Thyroid gland (tissue), 4 donors: ENCODE measurements around the gene SRP19. TPM values are rescaled to one million over a fixed set of nuclear protein-coding genes. Genes with fewer than 3 reads are reported as not detected.

Experiments used
- DNase-seq, 2 donors: peaks; one replicate each; pipeline ENCODE4 v3.0.0-alpha.2; 2019
- H3K27ac ChIP-seq, 3 donors: fragments of 200-600 bp; sonication (generic); 1 replicate in 2 of 3; 2 replicates in 1 of 3; pipeline ENCODE4 v1.5.1; 2016 to 2019; ENCODE audit warnings: mild to moderate bottlenecking in 1 of 3, moderate library complexity in 1 of 3
- H3K27me3 ChIP-seq: fragments of 200-600 bp; sonication (generic); one replicate; pipeline ENCODE4 v1.5.1; 2019
- H3K36me3 ChIP-seq, 2 donors: fragments of 200-600 bp; sonication (generic); one replicate each; pipeline ENCODE4 v1.5.1; 2016 to 2019
- H3K4me1 ChIP-seq, 2 donors: fragments of 200-600 bp; sonication (generic); one replicate each; pipeline ENCODE4 v1.5.1; 2017 to 2019
- H3K4me3 ChIP-seq, 3 donors: fragments of 200-600 bp; sonication (generic); replicated peaks in 1 of 3; 1 replicate in 2 of 3; 2 replicates in 1 of 3; pipeline ENCODE4 v1.5.1; 2016; ENCODE audit warnings: mild to moderate bottlenecking in 1 of 3
- H3K9me3 ChIP-seq: fragments of 200-600 bp; sonication (generic); one replicate; pipeline ENCODE4 v1.5.1; 2017
- CTCF ChIP-seq, 6 experiments: fragments of 200-600 bp in 3 of 6; fragments of 450-650 bp in 3 of 6; sonication (generic) in 3 of 6; IDR thresholded peaks; one replicate each; pipeline ENCODE4 v1.5.1; 2016 to 2019; ENCODE audit warnings: antibody characterized with exemption in 6 of 6, mild to moderate bottlenecking in 2 of 6, inconsistent platforms in 1 of 6, moderate library complexity in 1 of 6
- POLR2A ChIP-seq, 2 donors: fragments of 450-650 bp; IDR thresholded peaks; one replicate each; pipeline ENCODE4 v1.6.1; 2017; ENCODE audit warnings: antibody characterized with exemption in 2 of 2, mild to moderate bottlenecking in 2 of 2, moderate library complexity in 1 of 2
- WGBS, 2 donors: methylation state at CpG; one replicate each; pipeline ENCODE4 v1.1.5; 2017; 5-methylcytosine and 5-hydroxymethylcytosine counted together
- intact Hi-C: fragments of 100-400 bp; cut with DNase I; formaldehyde crosslinking; loops from one replicate; pipeline ENCODE4 v1.15.1; 2023
- total RNA-seq, 4 donors: library from RNA; depleted of rRNA; stranded (reverse); fragments of >200 nt; gene quantifications; one replicate each; pipeline ENCODE4 v1.2.3, GENCODE V29; 2016

Gene SRP19
- total RNA-seq, 4 donors from 2014 or later: 54.5 to 82.6 (median 76.5) TPM

- Histone ChIP-seq H3K27me3 (no peaks in the 10 kb centered on the region), H3K9me3 (no peaks in the 10 kb centered on the region), H3K4me3 (no peak overlapping the region), H3K4me1 (peaks cover 63 to 66% of the 10 kb centered on the region in 2 donors), H3K36me3 (no peaks in the 10 kb centered on the region), H3K27ac (no peak overlapping the region)
- intact Hi-C loops: no loop called here
- no peak for DNase-seq
- 59 to 66% methylated on average over 1 of the region's 1 CpG for WGBS, 2 donors
- TF ChIP-seq CTCF (IDR thresholded peaks at IDR 0.05) (no peak), POLR2A (IDR thresholded peaks at IDR 0.05) (no peak)
These were observed 54.7 kb downstream of the SRP19 start for GRCh38 chr5:112915831-112916230.

GRCh38 chr5:112917453-112917995 lies 56.4 kb downstream of the SRP19 start:
- H3K9me3 ChIP-seq: no peaks in the 10 kb centered on the region
- no peaks in the 10 kb centered on the region for H3K27me3 ChIP-seq
- DNase-seq: no peak
- no peak overlapping the region for H3K4me3 ChIP-seq
- WGBS, 2 donors: 90 to 97% methylated on average over 2 of the region's 2 CpGs
- TF ChIP-seq POLR2A (IDR thresholded peaks at IDR 0.05) (no peak), CTCF (IDR thresholded peaks at IDR 0.05) (no peak)
- intact Hi-C loops: no loop called here
- peaks cover 64 to 65% of the 10 kb centered on the region in 2 donors for H3K4me1 ChIP-seq
- peak overlapping the region; percentile 56 to 98 (median 94) for H3K27ac ChIP-seq
- H3K36me3 ChIP-seq: no peaks in the 10 kb centered on the region

GRCh38 chr5:112918136-112918535 lies 57.0 kb downstream of the SRP19 start:
- H3K4me1 ChIP-seq: peaks cover 62 to 65% of the 10 kb centered on the region in 2 donors
- H3K4me3 ChIP-seq: no peak overlapping the region
- H3K27ac ChIP-seq: peak overlapping the region; percentile 56 to 98 (median 94)
- no peaks in the 10 kb centered on the region for H3K36me3 ChIP-seq
- no peaks in the 10 kb centered on the region for H3K27me3 ChIP-seq
- TF ChIP-seq CTCF (IDR thresholded peaks at IDR 0.05): no peak
- intact Hi-C loops: no loop called here
- peak; percentile 80 to 82 for DNase-seq
- H3K9me3 ChIP-seq: no peaks in the 10 kb centered on the region
- WGBS, 2 donors: 24 to 44% methylated on average over 3 of the region's 3 CpGs

- TF ChIP-seq POLR2A (IDR thresholded peaks at IDR 0.05) (peak in 1 of 2 donors; percentile 13), CTCF (IDR thresholded peaks at IDR 0.05) (no peak)
- peak overlapping the region; percentile 94 to 98 (median 95) for H3K27ac ChIP-seq
- no peaks in the 10 kb centered on the region for H3K27me3 ChIP-seq
- intact Hi-C loops: no loop called here
- H3K9me3 ChIP-seq: no peaks in the 10 kb centered on the region
- no peak overlapping the region for H3K4me3 ChIP-seq
- WGBS, 2 donors: 23 to 32% methylated on average over 1 of the region's 1 CpG
- DNase-seq: peak; percentile 85 to 87
- H3K4me1 ChIP-seq: peaks cover 59 to 65% of the 10 kb centered on the region in 2 donors
- no peaks in the 10 kb centered on the region for H3K36me3 ChIP-seq
These were observed 57.6 kb downstream of the SRP19 start for GRCh38 chr5:112918679-112919078.

Other genes starting within 250 kb of the SRP19 start
- gene APC, start 123.4 kb upstream of the SRP19 start, total RNA-seq: 10 to 100 TPM; 36.1 to 73.0 (median 54.7) TPM
- 100 to 1,000 TPM; 169 to 300 (median 231) TPM for gene REEP5, start 60.9 kb downstream of the SRP19 start, total RNA-seq
- gene DCP2, start 115.5 kb downstream of the SRP19 start, total RNA-seq: 10 to 100 TPM; 26.2 to 34.5 (median 27.5) TPM